Smooth muscle cell of the umbilical artery (primary cell): ENCODE measurements around the gene TMEM192. TPM values are rescaled to one million over a fixed set of nuclear protein-coding genes. Genes with fewer than 3 reads are reported as not detected.

Experiments
- total RNA-seq: library from RNA; depleted of rRNA; stranded (reverse); fragments of >200 nt; gene quantifications from 2 replicates; pipeline ENCODE4 v1.2.3, GENCODE V29; 2014

The TMEM192 gene
- 4.8 and 9.1 TPM in 2 replicates for total RNA-seq

DNA sequence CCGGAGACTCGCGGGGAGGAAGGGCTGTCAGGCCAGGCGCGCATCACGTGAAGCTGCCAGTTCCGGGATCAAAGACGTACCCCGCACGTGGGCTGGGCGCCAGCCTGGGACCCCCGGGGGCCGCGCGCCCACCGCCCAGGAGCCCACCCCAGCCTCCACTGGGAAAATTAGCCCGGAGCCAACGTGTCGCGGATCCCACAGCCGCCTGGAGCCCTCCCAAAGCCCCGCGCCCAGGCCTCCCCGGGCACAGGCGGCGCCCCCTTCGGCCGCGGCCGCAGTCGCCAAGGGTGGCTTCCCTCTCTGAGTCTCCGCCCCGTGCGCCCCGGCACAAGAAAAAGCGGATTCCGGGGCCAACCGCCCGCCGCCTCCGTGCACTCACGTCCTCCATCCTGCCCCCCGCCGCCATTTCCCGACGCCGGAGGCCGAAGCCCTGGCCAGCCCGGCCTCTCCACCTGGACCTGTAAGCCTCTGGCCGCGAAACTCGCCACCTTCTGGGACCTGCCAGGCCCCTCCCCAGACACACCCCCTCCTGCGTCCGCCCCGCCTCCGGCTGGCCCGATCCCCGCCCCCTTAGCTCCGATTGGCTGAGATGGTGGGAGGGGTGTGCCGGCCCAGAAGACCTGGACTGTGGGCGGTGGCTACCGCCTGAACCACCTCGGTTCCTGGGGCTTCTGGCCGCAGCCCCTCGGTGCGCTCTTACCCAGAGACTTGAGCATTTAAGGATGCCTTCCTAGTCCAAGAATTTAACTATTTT, at the start of gene TMEM192:
Gene TMEM192 (minus strand): TSS at position 493 of the 754 bp plus-strand sequence. CDS start 87 bp downstream, at position 406.

DNA sequence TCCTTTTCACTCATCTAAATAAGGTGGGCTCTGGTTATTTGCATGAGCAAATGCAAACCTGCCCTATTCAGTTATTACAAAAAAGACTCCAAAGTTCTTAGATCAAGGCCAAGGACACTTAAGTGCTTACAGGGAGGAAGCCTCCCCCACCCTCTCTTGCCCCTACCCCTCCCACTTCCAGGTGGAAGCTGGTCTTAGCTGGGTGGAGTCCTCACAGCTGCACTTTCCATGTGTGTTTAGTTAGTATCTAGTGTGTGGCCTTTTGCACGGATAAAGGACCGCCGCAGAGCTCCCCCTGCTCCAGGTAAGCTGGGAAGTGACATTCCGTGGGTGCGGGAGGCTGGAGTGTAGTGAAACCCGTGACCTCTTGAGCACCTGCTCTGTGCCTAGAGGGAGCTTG, 59.0 kb downstream of the TMEM192 start, which contains the start of gene TRIM75:
Gene TRIM75 (plus strand): TSS at position 222 of the 400 bp plus-strand sequence. CDS start 5,282 bp downstream, outside the sequence.

DNA sequence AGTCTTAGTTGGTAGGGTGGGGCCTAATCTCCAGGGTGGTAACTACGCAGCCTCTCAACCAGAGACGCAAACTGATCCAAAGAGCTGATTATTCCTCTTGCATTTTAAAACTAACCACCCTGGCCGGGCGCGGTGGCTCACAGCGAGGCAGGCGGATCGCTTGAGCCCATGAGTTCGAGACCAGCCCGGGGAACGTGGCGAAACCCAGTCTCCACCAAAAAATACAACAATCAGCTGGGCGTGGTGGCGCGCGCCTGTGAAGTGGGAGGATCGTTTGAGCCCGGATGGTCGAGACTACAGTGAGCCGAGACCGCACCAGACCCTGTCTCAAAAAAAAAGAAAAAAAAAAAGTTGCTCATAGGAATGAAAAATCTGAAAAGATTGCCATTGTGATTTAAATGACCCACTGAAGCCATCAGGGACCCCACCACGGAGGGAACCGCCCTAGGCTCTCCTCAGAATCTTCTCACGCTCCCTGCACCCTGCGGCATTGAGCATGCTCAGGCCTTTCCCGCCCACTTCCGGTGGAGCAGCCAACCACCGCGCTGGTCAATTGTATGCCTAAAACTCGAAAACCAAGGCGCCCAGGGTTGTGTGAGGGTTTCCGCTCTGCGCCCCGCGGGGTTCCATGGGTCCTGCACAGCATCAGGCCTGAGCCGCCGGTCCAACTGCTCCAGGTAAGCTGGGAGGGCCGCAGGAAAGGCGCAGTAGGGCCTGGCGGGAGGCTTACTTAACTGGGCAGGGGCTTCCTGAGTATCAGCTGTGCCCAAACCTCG, 81.0 kb downstream of the TMEM192 start, which contains the start of gene TRIM60:
Gene TRIM60 (plus strand): TSS at position 564 of the 776 bp plus-strand sequence. CDS start 8,074 bp downstream, outside the sequence.

Other genes starting within 250 kb of the TMEM192 start
- not detected in 2 replicates for gene APELA, start 235.7 kb downstream of the TMEM192 start, total RNA-seq
- gene TRIM61, start 135.2 kb downstream of the TMEM192 start, total RNA-seq = 3.0 and 6.8 TPM in 2 replicates
- not detected in 2 replicates for gene TRIM60, start 80.9 kb downstream of the TMEM192 start, total RNA-seq
- not detected in 2 replicates for gene TRIM75, start 59.0 kb downstream of the TMEM192 start, total RNA-seq
- gene KLHL2, start 94.7 kb upstream of the TMEM192 start, total RNA-seq = 18.1 and 24.3 TPM in 2 replicates
- gene MSMO1, start 214.8 kb upstream of the TMEM192 start, total RNA-seq = 359 and 367 TPM in 2 replicates